ENCODE data around the gene C17orf67.

C17orf67 gene

GRCh38 chr17:56833057-56833808 lies 487 bp downstream of the C17orf67 start:
- DNase-seq (ENCODE audit: low read depth): peak; percentile 47

DNA sequence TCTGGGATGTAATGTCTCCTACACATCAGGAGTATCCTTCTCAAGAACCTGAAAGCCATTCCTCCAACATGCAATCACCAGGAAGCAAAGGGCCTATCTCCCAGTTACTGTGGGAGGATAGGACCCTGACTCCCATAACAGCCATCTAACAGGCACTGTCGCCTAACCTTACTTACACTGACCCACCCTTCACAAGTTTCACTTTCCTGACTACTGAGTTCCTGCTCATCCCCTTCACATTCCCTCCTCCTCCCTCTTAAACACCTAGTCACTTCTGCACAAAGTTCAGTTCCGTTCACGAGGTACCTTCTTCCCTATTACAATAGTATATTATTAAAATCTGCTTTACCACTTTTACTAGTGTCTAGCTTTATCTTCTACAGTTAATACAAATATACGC lies 1.3 kb downstream of the C17orf67 start:
- no peak for DNase-seq (ENCODE audit: low read depth)

GRCh38 chr17:56831369-56832095 lies 2.2 kb downstream of the C17orf67 start:
- DNase-seq (ENCODE audit: low read depth): no peak

- DNase-seq (ENCODE audit: low read depth): no peak
Measured at GRCh38 chr17:56830726-56831368, 2.9 kb downstream of the C17orf67 start.

GRCh38 chr17:56826611-56827414 lies 6.9 kb downstream of the C17orf67 start:
- DNase-seq (ENCODE audit: low read depth): no peak

- no peak for DNase-seq (ENCODE audit: low read depth)
Measured at GRCh38 chr17:56824503-56824902, 9.2 kb downstream of the C17orf67 start.

GRCh38 chr17:56823848-56824247 lies 9.9 kb downstream of the C17orf67 start:
- no peak for DNase-seq (ENCODE audit: low read depth)

GRCh38 chr17:56822725-56823124 lies 11.0 kb downstream of the C17orf67 start:
- no peak for DNase-seq (ENCODE audit: low read depth)

DNA sequence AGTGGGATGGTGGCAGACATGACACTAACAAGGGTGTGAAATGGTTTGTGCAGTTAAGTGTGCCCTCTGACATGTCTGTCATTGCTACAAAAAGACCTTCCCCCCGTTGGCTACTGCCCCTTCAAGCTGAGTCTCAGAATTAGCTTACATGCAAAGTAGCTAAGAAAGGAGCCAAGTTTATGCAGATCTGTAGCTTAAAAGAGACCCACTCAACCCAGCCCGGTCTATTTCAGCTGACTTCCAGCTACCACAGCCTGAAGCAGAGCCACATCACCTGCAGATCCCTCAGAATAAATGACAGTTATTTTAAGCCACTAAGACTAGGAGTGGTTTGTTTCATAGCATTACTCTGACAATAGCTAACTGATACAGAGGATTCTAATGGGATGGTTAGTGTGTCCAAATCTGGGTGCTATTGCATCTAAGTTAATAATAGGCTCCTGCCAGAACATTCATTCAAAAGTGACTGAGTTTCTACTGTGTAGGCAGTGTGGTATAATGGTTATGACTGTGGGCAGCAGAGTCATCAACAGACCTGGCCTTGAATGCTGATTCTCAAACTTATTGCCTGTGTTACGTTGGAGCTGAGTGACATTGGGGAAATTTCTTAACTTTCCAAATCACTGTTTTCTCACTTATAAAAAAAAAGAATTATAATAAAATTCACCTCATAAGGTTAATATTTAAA lies 11.7 kb downstream of the C17orf67 start:
- DNase-seq (ENCODE audit: low read depth): no peak

- no peak for DNase-seq (ENCODE audit: low read depth)
Measured at GRCh38 chr17:56820207-56820606, 13.5 kb downstream of the C17orf67 start.

DNA sequence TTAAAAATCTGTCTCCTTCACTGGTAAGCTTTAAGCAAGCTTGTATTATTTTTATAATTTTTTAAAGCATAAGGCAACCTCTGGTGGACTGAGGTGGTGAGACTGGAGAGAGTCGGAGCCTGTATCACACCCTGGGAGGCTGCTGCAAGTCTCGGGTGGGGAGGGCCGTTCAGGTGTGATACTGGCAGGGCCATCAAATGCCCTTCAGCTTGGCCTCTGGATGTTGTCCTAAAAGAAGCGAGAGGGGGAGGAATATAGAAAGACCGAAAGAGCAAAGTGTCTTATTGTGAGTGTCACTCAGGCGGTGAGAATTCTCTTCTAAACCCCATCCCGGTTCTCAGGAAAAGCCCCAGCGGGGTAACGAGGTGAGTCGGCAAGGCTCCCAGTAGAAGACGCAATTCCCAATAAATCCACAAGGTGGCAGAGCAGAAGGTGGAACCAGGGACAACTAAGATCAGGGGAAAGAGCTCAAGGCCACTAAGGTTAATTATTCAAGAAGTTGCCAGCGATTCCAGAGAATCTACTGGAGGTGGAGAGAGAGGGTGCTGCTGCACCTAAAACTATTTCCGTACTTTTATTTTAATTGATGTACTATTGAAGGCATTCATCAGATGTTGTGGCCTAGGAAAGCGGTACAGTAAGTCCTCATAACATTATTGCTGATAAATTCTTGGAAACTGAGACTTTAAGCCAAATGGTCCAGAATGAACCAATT lies 14.1 kb downstream of the C17orf67 start:
- DNase-seq (ENCODE audit: low read depth): peak; percentile 46

- no peak for DNase-seq (ENCODE audit: low read depth)
Measured at GRCh38 chr17:56819030-56819429, 14.7 kb downstream of the C17orf67 start.

DNA sequence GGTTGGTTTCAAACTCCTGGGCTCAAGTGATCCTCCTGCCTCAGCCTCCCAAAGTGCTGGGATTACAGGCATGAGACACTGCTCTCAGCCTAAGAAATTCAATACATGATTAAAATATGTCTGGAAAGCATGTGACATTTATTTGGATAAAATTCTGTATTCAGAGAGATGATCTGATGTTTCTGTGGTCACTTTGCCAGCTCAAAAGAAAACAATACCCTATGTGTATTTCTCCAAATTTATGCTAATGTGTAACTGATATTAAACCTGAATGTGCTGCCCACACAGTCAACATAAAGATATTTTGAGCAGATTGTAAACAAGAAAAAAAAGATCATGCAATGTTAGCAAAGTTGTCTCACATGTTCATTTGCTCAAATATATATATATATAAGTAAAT lies 16.7 kb downstream of the C17orf67 start:
- DNase-seq (ENCODE audit: low read depth): no peak

- DNase-seq (ENCODE audit: low read depth): no peak
Measured at GRCh38 chr17:56815711-56816110, 18.0 kb downstream of the C17orf67 start.

DNA sequence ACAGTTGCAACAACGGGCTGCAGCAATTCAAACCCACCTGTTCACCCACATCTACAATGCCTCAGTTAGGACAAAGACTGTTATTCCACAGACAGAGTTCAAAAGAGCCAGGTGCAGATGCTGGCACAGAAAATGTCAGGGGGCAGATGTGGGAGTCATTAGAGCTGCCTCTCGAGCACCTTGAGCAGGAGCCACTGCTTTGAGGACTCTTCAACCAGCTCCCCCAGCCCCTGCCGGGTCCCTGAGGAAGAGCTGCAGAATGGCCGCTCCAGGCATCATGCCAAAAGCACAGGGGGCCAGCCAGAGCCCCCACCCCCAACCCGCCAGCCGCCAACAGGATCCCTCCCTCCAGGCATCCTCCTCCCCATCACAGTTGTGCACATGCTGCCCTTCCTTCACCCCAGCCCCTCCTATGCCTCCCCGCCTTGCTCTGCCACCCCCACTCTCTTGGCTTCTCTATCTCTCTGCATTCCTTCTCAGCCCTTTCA lies 20.8 kb downstream of the C17orf67 start:
- DNase-seq (ENCODE audit: low read depth): no peak

DNA sequence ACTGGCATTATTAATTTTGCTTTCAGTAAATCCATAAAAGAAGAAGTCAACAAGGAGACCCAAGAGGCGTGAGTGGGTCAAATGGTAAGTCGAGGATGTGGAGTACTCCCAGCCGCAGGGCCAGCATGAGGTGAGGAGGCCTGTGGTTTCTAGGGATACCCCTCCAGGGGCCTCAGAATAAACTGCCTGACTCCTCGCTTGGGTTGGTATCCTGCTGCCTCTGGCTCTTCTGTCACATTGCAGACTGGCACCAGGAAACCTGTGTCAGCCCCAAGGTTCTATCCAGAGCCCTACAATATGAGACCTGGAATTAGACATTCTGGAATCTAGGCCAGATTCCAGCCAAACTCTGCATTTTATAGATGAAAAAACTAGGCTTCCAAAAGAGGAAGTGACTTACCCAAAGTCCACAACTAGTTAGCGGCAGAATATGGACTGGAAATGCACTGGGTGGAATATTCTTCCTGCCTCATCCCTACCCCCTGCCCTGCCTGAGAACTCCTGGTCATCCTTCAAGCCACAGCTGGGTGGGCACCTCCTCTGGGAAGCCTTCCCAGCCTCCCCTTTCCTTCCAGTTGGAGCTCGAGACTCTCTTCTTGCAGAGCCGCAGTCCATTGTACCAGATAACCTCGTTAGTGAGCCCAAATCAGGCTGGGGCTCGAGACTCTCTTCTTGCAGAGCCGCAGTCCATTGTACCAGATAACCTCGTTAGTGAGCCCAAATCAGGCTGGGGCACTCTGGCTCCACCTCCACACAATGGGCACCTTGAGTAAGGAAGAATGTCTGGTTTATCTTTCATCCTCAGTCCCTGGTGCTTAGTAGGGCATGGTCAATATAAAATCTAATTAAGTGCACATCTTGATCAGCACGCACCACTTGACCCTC lies 22.6 kb downstream of the C17orf67 start:
- no peak for DNase-seq (ENCODE audit: low read depth)

- DNase-seq (ENCODE audit: low read depth): no peak
Measured at GRCh38 chr17:56810343-56810742, 23.4 kb downstream of the C17orf67 start.

GRCh38 chr17:56809820-56810179 lies 23.9 kb downstream of the C17orf67 start:
- DNase-seq (ENCODE audit: low read depth): no peak

DNA sequence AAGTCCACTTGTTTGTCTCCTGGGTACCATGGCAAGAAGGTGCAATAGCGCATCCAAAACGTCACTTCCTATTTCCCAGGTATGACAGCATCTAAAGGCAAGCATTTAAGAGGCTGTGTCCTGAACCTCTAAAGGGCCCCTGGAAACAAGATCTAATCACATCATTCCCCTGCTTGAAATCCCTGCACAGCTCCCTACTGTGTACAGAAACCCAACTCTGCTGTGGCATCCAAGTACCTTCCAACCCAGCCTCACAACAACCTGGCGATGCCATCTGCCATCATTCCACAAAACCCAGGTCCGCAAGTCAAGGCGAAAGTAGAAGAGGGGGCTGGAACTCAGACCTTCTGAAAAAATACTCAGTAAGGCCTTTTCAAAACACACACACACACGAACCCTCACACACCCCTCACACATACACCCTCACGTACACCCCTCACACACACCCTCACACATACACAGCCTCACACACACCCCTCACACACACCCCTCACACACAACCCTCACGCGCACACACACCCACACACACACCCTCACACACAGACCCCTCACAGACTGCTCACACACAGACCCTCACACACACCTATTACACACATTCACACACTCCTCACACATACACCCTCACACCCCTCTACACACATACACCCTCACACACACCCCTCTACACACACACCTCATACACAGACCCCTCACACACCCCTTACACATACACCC lies 24.5 kb downstream of the C17orf67 start:
- no peak for DNase-seq (ENCODE audit: low read depth)
